HG03565 (cell line): ENCODE results near the gene MAST4.

Experiments
- ATAC-seq: cut with Tn5 transposase; IDR thresholded peaks from one replicate; pipeline ENCODE4 v1.9.1; 2021; ENCODE audit warnings: mild to moderate bottlenecking, moderate library complexity; ENCODE audit not compliant: unreplicated experiment

The MAST4 gene

GRCh38 chr5:66830636-66831035 lies 234.4 kb downstream of the MAST4 start:
- ATAC-seq: no peak

- ATAC-seq: no peak
Measured at GRCh38 chr5:66839636-66840185, 243.5 kb downstream of the MAST4 start.

- ATAC-seq: peak; percentile 100
Measured at GRCh38 chr5:66840511-66841013, 244.4 kb downstream of the MAST4 start.

- no peak for ATAC-seq
Measured at GRCh38 chr5:66841264-66841663, 245.1 kb downstream of the MAST4 start.

DNA sequence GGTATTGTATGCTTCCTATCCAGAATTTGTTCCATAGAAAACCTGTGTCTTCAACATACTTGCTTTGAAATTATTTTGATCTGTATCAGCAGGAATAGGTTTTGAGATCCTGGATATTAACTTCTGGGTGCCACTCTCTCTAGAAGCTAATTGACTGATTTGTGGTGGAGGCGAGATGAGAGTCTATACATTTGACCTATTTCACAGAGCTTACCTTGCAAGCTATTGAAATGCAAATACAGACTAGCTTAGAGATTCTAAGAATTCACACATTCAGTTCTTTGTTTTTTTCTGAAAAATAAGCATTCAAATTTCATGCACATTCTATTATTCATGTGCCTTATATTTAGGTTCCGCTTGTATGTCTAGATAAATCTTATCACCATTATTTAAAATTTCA lies 246.3 kb downstream of the MAST4 start:
- no peak for ATAC-seq

GRCh38 chr5:66843065-66843464 lies 246.9 kb downstream of the MAST4 start:
- ATAC-seq: no peak

- ATAC-seq: no peak
Measured at GRCh38 chr5:66848749-66849641, 252.8 kb downstream of the MAST4 start.

DNA sequence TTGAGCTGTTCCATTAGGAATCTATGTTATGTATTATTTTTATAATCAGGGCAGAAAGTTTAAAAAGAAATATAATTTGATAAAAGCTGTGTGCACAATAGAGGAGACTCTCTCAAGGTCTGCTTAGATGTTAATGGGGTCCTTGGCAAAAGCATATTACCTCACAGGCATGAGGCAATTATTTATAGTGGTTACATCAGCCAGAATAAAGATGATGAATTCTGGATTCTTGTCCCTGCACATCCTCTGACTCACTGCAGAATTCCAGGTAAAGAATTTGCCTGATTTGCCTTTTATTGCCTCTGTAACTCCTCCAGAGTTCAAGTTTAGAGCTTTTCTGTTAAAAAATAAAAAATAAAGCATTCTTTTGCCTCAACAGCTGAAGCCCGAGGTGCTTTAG lies 253.6 kb downstream of the MAST4 start:
- no peak for ATAC-seq

GRCh38 chr5:66850354-66851075 lies 254.3 kb downstream of the MAST4 start:
- no peak for ATAC-seq

DNA sequence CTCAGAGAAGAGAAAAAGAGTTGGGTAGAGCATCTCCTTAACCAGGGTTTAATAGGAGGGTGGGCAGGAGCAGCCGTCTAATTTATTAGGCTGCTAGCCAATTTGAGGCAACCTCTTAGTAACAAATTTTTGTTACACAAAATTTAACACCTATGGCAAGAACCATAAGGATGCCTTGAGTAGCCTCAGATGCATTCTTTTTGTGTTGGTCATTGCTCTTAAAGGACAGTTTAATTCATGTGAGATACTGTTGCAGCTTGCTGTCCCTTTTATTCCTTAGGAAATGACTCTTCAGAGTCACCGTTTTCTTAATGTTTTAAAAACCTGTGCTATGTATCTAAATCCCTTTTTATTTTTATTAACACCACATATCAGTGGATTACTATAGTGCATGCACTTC lies 255.1 kb downstream of the MAST4 start:
- no peak for ATAC-seq

GRCh38 chr5:66854416-66854815 lies 258.2 kb downstream of the MAST4 start:
- ATAC-seq: no peak

DNA sequence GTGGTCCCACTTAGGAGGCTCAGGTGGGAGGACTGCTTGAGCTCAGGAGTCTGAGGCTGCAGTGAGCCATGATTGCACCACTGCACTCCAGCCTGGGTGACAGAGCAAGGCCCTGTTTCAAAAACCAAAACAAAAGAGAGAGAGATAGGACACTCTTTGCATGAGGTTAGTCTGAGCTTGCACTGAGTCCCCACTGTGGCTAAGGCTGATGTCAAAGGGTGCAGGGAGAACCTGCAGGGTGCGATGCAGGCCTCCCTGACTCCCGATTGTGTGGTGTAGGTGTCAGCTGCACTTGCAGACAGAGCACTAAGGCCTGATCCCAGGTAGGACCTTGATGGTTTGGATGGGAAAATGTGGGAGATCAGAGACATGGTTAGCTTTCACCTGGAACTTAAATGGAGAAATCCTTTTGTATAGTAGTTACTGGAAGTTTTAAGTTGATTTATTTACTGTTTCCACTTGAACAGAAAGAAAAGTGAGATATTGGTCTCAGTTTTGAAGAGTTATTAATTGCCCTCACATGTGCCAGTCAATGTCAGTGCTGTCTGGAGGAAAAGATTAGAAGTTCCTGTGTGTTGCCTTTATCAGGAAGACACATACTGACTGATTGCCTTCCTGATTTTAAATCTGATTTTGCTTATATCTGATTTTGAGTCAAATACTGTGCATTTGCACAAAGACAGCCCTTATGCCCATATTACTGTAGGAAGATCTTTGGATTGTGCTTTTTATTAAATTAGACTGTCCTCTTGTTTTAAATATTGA lies 260.0 kb downstream of the MAST4 start:
- no peak for ATAC-seq

GRCh38 chr5:66859526-66859925 lies 263.3 kb downstream of the MAST4 start:
- no peak for ATAC-seq

DNA sequence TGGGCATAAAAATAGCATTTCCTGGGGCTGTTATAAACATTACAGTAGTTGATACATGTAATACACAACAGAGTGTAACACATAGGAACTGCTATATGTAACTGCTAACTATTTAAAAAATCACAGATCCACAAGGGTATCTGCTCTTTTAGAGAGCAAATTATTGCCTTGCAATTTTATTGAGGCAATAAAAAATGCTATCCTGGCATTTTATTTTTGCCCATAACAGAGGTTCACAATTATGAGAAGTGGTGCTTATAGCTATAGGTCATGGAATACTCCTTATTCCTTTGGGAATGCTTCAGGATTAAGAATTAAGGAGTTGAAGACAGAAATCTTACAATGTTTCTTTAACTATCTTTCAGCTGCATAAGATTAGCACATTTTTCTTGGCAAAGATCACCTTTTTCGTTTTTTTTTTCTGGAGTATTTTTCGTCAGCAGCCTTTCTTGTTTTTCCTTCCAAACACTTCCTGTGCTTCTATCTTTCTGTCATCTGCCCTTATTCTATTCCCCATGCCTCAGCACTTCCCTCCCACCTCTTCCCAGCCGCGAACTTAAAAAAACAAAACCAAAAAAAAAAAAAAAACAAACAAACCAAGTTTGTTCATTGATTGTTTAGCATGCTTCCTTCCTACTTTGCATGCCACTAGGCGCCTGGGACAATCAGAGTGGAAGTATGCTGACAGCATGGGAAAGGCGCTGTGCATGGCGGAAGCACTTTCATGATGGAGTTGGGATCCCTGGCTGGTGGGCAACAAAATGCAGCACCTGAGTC lies 264.2 kb downstream of the MAST4 start:
- ATAC-seq: no peak

GRCh38 chr5:66861402-66861801 lies 265.2 kb downstream of the MAST4 start:
- no peak for ATAC-seq

GRCh38 chr5:66862020-66862419 lies 265.8 kb downstream of the MAST4 start:
- ATAC-seq: no peak

DNA sequence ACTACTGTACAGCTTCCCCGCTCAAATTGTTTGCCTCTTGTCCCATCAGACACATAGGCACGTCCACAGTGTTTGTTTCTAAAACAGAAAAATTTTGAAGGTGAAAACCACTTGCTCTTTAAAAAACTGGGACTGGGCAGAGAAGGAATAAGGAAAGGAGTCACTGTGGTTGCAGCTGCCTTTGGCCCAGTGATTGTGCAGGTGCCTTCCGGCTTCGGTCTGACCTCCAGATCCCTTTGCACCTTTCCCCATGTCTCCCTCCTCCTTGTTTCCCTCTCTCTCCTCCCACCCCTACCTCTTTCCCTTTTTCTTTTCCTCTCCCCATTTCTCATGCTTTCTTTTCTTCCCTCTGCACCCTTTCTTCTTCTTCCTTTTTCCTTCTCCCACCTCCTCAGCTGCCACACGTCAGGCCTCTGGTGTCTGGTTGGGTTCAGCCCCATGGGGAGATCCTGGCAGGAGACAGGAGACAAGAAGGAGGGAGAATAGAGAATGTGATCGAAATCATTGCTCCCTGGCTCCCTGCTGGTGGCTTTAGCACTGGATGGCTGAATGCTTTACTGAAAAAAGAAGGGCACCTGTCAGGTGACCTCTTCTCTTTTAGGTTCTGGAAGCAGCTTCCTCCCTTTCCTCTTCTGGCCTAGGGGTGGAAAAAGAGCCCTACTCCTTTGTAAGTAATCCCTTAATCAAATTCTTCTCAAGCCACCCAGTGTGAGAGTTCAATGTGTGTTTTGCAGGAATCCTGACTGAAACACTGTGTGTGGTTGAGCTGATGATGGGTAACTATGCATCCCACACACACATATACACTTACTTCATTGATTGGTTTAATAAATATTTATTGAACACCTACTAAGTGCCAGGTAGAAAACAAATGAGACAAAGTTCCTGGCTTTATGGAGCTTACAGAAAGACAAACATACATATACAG lies 267.3 kb downstream of the MAST4 start:
- no peak for ATAC-seq

GRCh38 chr5:66864240-66864884 lies 268.2 kb downstream of the MAST4 start:
- no peak for ATAC-seq
